ENCODE measurements around the gene MGAT3.
A peak's percentile ranks its signal among the peaks of the same experiment; 100 is the strongest.

MGAT3 gene

DNA sequence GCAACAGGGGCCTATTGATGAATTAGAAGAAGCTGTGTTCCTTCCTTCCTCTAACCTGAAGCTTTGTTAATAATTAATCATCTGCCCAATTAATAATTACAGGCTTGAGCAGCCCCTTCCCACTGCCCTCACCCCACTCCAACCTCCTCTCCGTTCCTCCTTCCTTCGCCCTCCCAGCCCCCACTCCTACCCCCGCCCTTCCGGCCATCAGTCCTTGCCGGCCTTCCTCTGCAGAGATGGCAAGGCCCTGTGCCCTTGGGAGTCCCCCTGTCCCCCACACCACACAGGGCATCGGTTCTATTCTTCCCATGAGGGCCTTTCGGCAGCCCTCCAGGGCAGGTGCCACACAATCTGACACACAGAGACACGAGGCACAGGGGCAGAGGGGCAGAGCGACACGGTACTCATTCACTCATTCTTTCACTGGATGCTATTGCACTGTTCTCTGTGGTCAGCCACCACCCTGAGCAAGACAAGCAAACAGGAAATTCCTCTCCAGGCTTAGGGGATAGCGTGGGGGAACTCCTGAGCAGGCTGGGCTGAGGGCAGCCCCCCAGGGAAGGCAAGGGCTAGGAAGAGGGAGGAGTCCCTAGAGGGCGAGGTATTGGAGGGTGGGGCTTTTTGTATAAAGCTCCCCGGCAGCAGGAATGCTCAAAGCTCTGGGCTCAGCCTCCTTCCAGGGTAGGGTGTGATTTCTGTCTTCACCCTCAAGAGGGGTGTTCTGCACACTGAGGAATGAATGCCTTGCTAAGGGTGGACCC is 14.7 kb downstream of the MGAT3 start:
- DNase-seq (ENCODE audit: low spot score) = peak; percentile 90

DNA sequence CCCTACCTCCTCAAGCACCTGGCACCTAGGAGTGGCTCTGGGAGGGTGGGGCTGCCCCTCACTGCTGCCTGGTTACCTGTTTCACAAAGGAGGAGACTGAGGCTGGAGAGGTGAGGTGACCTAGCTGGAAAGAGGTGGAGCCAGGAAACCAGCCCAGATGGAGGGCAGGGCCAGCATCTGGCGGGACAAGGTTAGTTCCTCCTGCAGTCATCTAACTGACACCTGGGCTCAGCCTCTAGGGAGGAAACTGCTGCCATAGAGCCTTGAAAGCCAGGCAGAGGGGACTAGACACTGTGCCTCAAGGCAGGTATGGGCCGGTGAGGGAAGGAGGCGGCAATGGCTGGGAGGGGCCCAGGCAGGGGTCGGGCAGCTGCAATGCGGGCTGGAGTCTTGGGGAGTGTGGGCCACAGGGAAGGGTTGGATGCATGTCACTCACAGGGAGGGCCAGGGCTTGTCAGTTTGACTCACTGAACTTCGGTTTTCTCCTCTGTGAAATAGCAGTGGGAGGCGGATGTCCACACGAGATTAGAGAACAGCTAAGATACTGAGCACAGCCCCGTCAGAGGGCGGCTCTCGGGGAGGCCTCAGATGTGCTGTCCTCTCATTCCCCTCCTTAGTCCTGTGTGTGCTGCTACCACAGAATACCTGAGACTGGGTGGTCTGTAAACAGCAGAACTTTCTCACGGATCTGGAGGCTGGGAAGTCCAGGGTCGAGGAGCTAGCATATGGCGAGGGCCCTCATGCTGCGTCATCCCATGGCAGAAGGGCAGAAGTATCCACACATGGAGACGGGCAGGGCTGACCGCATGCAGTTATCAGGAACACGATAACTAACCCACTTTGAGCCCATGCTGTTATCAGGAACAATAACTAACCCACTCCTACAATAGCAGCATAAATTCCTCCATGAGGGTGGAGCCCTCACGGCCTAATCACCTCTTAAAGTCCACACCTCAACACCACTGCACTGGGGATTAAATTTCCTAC is 16.1 kb downstream of the MGAT3 start:
- peak; percentile 73 for DNase-seq (ENCODE audit: low spot score)

DNA sequence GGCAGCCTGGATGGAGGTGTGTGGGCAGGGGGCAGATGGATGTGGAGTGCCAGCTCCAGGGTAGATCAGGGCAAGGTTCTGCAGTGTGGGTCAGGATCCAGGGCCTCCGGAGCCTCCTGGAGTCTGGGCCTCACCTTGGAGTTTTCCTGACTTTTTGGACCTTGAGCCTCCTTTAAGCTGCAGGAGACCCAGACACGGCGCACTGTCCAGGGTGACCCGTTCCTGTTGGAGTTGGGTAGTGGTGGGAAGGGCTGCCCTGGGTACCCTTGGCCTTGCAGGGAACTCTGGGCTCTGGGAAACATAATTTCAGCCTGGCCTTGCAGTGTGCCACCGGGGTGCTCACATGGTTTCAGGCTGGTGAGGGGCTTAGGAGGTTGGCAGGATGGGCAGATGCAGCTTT is 17.0 kb downstream of the MGAT3 start:
- DNase-seq (ENCODE audit: low spot score) = no peak

DNA sequence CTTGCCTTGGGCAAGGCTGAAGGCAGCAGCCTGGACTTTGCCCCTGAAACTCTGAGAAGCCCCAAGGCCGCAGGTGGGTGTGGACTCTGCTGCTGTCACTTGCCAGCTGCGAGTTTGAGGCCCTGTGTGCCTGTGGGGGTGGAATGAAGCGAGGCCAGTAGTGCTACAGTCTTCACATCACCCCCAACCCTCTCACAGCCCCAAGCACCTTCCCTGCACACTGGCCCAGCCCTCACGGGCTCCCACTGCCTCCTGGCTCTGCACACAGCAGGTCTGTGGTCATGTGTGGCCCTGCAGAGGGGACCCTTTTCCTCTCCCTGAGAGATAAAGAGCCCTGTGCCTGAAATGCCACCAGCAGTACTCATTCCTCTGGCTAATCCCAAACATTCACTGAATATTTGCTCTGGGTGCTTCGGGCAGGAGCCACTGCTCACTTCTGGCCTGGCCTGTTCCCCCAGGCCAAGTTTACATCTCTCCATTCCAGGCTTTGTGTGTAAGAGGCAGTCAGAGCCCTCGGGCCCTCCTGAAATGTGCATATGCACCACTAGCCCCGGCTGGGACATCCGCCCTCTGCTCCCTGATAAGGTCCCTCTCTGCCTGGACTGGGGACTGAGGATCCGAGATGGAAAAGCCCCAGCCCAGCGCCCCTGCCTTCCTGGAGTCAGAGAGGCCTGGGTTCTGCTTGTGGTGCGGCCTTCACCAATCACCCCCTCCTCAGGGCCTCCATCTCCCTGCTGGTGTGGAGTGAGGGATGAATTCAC is 17.7 kb downstream of the MGAT3 start:
- no peak for DNase-seq (ENCODE audit: low spot score)

DNA sequence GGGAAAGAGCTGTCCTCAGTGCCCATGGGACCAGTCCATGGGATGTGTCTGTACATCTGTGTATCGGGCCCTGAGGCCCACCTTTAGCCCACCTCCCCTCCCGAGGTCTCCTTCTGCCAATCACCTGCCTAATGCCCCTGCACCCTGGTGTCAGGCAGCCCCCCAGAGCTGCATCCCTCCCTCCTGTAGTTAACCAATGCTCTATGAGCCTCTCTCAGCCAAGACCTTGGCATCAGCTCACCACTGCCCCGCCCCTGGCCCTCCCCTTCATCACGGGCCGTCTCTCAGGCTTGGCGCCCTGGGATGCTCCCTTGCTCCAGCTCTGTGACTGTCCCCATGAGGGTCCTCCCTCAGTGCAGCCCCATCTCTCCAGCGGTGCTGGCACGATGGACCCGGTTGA is 18.5 kb downstream of the MGAT3 start:
- no peak for DNase-seq (ENCODE audit: low spot score)

DNA sequence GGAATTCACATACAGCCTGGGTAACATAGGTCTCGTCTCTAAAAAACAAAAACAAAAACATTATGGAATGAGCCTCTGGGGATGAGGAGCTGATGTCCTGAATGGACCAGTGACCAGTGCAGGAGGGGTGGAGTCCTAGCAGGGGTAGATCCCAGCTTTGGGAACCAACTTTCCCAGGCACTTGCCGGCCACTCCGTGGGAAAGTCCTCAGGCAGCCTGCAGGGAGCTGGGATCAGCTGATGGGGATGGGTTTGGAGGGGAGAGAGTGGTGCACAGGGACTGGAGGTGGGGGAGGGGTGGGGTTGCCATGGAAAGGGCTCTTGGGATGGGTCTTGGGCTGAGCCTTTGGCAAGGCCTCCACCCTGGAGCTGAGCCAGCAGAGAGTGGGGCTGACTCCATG is 19.1 kb downstream of the MGAT3 start:
- DNase-seq (ENCODE audit: low spot score) = no peak

DNA sequence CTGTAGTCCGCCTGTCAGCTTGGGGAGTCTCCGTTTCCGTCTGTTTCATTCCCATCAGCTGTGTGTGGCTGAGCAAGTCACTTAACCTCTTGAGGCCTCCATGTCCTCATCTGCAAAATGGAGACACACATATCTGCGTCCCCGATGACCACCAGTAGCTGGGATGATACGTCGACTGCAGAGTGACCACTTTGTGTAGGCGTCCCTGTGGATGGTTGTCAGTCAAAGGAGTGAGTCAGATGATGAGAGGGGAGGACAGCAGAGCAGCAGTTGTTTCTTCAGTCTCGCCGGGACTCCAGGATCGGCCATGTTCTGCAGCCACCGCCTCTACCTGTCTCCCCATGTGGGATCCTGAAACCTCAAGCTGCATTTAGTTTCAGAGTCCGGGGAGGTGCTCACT is 19.9 kb downstream of the MGAT3 start:
- no peak for DNase-seq (ENCODE audit: low spot score)

DNA sequence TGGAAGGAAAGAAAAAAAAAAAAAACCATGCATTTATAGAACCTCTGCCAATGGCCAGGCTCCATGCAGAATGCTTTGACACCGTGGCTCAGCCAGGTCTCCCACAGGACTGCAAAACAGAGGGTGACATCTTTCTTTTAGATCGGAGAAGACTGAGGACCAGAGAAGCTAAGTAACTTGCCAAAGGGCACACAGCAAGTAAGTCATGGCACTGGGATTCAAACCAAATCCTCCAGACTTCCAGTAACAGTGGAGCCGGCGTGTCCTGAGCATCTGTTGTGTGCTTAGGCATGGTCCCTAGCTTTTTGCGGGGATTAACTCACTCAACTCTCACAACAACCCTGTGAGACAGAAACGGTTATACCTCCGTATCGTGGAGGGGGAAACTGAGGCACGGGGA is 20.7 kb downstream of the MGAT3 start:
- no peak for DNase-seq (ENCODE audit: low spot score)

DNA sequence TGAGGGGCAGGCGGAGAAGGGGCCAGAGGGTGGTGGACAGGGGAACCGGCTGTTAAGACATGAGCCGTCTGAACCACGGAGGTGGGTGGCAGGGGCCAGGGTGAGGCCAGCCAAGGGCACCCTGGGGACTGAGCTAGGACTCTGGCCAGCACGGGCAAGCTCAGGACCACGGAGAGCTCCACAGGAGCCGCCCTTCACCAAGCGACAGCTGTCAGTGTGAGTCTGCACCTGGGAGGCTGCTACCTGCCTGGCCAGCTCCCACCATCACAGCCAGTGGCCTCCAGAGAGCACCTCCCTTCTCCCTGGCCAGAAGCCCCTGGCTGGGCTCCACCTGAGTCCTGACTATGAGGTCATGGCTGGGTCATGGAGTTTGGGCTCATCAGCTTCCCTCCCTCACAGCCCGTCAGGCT is 21.6 kb downstream of the MGAT3 start:
- DNase-seq (ENCODE audit: low spot score) = no peak

DNA sequence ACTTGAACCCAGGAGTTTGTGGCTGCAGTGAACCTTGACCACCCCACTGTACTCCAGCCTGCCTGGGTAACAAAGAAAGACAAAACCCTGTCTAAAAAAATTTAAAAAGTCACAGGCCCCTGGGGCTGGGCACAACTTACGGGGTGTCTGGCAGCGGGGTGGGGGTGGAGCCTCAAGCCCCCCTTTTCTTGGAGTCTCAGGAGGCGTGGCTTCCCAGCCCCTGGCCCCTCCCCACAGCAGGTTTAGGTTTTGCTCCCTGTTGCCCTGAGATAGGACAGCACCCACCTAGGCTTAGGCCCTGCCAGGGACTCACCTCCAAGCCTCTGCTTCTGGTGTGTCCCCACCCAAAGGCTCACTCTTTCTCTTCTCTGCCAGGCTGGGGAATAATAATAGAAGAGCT is 22.4 kb downstream of the MGAT3 start:
- no peak for DNase-seq (ENCODE audit: low spot score)

DNA sequence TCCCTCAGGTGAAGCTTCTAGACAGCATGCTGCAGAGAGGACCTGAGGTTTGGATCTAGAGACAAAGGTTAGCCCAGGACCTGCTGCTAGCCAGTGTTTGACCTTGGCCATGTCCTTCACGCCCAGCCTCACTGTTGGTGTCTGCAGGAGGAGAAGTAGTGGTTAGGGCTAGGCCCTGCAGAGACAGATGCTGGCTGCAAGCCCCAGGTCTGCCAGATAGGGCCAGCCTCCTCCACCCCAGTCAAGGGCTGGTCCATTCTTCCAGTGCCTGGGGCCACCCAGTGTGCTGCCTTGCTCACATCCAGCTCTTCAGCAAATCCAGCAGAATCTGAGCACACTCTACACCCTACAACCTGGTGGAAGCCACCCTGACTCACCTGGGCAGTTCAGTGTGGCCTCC is 23.7 kb downstream of the MGAT3 start:
- DNase-seq (ENCODE audit: low spot score) = no peak

DNA sequence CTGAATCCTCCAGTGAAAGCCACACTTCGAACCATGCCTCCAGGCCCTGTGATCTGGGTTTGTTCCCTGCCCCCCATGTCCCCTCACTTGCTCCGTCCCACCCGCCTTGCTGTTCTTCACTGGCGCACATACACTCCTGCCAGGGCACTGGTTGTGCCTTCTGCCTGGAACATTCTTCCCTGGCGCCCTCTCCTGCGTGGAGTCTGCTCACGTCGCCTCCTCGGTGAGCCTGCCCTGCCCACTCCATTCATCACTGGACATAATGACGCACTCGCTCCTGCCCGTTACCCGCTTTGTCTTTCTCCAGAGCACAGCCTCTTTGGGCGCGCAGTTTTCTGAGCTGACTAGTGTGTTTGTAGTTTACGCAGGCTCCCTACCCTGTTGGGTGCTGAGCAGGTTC is 24.2 kb downstream of the MGAT3 start:
- no peak for DNase-seq (ENCODE audit: low spot score)

DNA sequence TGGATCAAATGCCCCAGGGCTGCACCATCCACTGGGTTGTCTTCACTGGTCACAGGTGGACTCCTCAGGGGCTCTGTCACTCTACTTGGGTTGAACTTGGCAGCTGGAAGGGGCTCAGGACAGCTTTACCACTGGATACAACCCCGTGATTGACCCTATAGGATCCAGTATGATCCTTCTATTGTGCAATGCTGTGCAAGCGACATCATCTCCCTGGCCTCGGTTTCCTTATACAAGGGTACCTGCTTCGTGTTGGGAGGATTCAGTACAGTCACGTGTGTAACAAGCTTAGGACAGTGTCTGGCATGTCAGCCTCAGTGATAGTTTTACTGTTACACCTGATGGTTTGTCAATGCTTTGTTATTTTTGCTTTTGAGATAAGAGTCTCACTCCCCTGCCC is 24.8 kb downstream of the MGAT3 start:
- no peak for DNase-seq (ENCODE audit: low spot score)

DNA sequence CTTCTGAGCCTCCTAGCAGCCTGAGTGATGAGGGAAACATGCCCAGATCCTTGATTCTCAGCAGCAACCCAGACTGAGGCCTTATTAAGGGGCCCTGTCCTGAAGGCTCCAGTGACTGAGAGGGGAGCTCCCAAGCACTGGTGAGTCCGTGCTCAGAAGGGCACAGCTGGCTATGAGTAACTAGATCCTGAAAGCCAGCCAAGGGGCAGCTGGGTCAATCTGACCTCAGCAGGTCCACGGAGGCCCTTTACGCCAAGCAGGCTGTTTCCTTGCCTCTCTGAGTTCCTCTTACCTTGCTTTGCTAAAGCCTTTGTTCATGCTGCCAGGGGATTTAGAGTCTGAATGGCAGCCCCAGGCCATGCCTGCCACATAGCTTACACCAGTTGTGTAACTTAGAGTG is 26.0 kb downstream of the MGAT3 start:
- no peak for DNase-seq (ENCODE audit: low spot score)

DNA sequence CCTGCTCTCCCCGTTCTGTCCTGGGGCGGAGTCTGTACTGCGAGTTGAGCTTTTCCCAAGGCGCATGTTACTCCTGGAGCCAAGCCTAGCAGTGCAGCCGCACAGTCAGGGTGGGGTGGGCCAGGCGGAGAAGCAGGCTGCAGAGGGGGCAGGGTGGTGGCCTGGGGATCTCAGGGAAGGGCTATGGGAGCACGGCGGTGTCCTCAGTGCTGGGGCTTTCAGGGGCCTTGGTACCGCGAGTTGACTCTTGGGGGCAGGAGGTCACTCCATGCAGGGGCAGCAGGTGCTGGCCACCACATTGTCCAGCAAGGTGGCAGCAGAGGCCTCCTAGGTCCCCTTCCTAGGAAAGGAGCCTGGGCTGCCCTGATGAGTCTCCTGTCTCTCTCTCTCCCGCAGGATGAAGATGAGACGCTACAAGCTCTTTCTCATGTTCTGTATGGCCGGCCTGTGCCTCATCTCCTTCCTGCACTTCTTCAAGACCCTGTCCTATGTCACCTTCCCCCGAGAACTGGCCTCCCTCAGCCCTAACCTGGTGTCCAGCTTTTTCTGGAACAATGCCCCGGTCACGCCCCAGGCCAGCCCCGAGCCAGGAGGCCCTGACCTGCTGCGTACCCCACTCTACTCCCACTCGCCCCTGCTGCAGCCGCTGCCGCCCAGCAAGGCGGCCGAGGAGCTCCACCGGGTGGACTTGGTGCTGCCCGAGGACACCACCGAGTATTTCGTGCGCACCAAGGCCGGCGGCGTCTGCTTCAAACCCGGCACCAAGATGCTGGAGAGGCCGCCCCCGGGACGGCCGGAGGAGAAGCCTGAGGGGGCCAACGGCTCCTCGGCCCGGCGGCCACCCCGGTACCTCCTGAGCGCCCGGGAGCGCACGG is 30.4 kb downstream of the MGAT3 start:
- no peak for DNase-seq (ENCODE audit: low spot score)

DNA sequence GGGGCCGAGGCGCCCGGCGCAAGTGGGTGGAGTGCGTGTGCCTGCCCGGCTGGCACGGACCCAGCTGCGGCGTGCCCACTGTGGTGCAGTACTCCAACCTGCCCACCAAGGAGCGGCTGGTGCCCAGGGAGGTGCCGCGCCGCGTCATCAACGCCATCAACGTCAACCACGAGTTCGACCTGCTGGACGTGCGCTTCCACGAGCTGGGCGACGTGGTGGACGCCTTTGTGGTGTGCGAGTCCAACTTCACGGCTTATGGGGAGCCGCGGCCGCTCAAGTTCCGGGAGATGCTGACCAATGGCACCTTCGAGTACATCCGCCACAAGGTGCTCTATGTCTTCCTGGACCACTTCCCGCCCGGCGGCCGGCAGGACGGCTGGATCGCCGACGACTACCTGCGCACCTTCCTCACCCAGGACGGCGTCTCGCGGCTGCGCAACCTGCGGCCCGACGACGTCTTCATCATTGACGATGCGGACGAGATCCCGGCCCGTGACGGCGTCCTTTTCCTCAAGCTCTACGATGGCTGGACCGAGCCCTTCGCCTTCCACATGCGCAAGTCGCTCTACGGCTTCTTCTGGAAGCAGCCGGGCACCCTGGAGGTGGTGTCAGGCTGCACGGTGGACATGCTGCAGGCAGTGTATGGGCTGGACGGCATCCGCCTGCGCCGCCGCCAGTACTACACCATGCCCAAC is 31.2 kb downstream of the MGAT3 start:
- no peak for DNase-seq (ENCODE audit: low spot score)

DNA sequence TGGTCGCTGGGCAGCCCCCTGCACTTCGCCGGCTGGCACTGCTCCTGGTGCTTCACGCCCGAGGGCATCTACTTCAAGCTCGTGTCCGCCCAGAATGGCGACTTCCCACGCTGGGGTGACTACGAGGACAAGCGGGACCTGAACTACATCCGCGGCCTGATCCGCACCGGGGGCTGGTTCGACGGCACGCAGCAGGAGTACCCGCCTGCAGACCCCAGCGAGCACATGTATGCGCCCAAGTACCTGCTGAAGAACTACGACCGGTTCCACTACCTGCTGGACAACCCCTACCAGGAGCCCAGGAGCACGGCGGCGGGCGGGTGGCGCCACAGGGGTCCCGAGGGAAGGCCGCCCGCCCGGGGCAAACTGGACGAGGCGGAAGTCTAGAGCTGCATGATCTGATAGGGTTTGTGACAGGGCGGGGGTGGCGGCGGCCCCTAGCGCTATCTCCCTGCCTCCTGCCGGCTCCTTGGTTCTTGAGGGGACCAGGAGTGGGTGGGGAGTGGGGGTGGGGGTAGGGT is 31.8 kb downstream of the MGAT3 start:
- no peak for DNase-seq (ENCODE audit: low spot score)

DNA sequence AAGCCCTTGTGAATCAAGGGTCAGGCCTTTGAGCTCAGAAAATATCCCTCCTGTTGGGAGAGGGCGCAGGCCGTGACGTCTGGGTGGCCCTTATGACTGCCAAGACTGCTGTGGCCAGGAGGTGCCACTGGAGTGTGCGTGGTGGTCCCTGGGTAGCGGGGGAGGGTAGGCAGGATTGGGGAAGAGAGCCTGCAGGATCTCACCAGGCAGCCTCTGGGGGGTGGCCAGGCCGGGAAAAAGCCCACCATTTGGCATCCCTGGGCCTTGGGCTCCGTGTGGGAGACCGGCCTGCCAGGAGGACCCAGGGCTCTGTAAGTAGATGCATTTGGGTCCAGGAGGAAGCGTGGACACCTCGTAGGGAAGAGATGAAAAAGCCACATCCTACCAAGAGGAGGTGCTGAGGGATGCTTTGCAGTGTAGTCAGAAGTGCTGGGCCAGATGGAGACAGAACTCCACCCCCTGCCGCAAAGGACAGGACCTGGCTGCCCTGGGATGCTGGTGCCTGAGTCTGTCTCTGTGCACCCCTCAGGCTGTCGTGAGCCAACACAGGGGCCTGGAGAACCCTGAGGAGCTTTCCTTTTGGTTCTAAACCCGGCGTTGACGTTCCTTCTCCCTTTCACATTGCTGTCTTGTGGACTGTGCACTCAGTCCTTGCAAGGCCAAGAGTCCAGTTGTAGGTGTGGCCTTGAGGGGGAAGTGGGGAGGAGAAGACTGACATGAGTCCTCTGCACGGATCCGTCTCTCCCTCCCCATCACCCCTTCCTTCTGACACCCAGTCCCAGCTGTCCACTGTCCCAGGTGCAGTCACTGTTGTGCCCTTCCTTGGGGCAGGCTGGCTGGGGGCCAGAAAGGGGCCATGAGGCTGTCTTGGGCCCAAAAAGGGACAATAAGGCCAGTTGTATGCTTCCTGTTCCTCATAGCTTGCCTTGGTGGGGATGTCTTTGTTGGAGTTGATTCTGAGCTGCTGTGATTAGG is 32.6 kb downstream of the MGAT3 start:
- no peak for DNase-seq (ENCODE audit: low spot score)

DNA sequence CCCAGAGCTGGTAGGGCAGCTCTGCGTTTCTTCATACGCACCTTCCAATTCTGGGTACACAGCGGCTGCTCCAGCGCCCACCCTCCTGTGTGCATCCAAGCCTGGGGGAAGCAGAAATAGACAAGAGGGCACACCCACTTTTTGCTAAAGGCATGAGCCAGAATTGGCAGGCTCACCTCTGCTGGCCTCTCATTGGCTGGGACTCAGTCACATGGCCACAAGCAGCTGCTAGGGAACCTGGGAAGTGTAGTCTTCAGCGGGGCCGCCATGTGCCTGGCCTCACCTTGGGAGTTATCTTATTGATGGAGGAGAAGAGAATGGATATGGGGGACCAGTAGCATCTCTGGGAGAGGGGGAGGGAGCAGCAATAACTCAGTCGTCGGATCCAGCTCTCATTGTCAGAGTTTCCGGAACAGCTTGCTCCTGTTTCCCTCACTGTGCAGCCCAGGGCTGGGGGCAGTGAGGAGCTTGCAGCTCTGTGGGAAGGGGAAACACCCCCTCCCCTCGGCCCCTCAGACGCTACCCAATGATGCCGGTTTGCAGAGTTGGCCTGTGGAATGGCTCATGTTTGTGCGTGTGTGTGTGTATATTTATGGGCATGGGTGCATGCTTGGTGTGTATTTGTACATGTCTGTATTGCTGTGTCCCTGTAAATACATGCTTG is 33.5 kb downstream of the MGAT3 start:
- peak; percentile 66 for DNase-seq (ENCODE audit: low spot score)
